Measurements from ENCODE around the gene SEMA5A.

Gene SEMA5A

DNA sequence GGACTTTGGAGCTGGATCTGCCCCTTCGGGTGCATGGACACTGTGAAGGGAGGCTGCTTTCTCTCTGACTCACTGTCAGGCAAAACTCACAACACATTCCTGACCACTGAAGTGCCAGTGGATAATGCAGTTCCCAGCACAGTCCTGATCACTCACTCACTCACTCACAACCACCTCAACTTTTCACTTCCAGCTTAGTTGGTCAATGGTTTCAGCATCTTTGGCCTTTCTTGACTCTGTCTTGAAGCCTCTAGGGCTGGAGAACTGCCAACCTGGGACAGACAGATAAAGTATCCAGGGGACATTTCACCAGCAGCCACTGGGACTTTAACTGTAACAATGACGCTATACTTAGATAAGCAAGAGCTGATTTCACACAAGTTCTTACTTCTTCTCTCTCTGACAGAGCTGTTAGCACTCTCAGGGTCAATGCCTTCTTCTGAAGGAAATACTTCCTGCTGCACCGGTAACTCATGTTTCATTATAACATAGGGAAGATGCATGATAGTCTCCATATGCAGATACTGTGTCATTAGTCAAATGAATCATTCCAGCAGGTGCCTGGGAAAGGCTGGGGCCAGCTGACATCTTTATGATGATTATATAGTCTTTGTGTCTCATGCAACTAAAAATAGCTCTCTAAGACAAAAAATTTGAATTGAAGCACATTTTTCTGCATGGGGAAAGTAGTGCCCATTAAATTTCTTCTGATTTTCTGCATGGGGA, 499.0 kb downstream of the SEMA5A start:
- TF ChIP-seq, protein P1, sequence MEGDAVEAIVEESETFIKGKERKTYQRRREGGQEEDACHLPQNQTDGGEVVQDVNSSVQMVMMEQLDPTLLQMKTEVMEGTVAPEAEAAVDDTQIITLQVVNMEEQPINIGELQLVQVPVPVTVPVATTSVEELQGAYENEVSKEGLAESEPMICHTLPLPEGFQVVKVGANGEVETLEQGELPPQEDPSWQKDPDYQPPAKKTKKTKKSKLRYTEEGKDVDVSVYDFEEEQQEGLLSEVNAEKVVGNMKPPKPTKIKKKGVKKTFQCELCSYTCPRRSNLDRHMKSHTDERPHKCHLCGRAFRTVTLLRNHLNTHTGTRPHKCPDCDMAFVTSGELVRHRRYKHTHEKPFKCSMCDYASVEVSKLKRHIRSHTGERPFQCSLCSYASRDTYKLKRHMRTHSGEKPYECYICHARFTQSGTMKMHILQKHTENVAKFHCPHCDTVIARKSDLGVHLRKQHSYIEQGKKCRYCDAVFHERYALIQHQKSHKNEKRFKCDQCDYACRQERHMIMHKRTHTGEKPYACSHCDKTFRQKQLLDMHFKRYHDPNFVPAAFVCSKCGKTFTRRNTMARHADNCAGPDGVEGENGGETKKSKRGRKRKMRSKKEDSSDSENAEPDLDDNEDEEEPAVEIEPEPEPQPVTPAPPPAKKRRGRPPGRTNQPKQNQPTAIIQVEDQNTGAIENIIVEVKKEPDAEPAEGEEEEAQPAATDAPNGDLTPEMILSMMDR (IDR thresholded peaks at IDR 0.05) = no peak
- Histone ChIP-seq H3K27ac (no peak overlapping the region), H3K36me3 (ENCODE audit: control insufficient read depth, insufficient read depth, low read length) (no peaks in the 10 kb centered on the region)

DNA sequence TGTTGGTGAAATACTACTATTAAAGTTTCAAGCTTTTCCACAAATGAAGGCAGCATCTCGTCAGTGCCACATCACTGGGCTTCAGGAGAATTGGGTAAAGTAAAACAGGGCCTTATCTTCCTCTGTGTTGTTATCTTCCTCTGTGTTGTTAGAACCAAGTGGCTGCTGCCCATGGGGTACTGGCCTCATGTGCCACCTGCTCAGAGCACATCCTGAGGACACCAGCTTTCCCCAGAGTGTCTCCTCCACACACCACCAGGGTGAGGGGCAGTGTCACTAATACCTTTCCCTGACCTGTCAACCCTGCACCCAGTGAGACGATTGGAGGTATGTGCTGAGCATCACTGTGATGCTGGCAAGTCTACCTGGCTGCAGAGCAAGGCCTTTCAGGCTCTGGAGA, 499.9 kb downstream of the SEMA5A start:
- TF ChIP-seq, protein P1 (IDR thresholded peaks at IDR 0.05) = no peak
- Histone ChIP-seq H3K36me3 (ENCODE audit: control insufficient read depth, insufficient read depth, low read length) (no peaks in the 10 kb centered on the region), H3K27ac (no peak overlapping the region)

More for the DNA sequence above, 499.0 kb downstream of the SEMA5A start:
- H3K27me3 ChIP-seq (ENCODE audit: control insufficient read depth, insufficient read depth, low read length) = no peaks in the 10 kb centered on the region
- no peak overlapping the region for H2AFZ ChIP-seq
- no peaks in the 10 kb centered on the region for H3K79me2 ChIP-seq
- no peak overlapping the region for H3K4me2 ChIP-seq (ENCODE audit: low read length)
- no peaks in the 10 kb centered on the region for H3K4me1 ChIP-seq
- H3K9ac ChIP-seq = no peak overlapping the region
- no peak overlapping the region for H3K4me3 ChIP-seq (ENCODE audit: low read depth, low read length)
- no peaks in the 10 kb centered on the region for H3K9me3 ChIP-seq (ENCODE audit: control insufficient read depth, low read length)

DNA sequence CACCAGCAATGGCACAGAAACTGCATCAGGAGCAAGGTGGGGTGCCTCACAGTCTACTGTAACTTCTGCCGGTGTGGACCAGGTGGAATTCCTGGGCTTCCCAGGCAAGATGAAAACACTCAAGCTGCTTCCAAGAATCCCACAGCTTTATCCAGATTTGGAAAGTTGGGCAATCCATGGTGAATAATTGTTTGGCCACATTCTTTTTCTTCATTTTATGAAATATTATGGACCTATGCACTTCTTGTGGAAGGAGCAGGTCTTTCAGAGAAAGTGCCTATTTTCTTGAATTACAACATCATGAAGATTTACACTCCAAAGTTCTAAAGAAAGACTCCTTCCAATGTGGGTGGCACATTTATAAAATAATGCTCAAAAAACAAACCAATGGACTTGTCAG, 503.6 kb downstream of the SEMA5A start:
- H2AFZ ChIP-seq = no peak overlapping the region
- no peak overlapping the region for H3K4me3 ChIP-seq (ENCODE audit: low read depth, low read length)
- TF ChIP-seq, protein P1 (IDR thresholded peaks at IDR 0.05) = no peak
- H3K36me3 ChIP-seq (ENCODE audit: control insufficient read depth, insufficient read depth, low read length) = no peaks in the 10 kb centered on the region
- no peaks in the 10 kb centered on the region for H3K9me3 ChIP-seq (ENCODE audit: control insufficient read depth, low read length)
- no peaks in the 10 kb centered on the region for H3K4me1 ChIP-seq
- no peaks in the 10 kb centered on the region for H3K79me2 ChIP-seq
- H3K27me3 ChIP-seq (ENCODE audit: control insufficient read depth, insufficient read depth, low read length) = no peaks in the 10 kb centered on the region
- H3K4me2 ChIP-seq (ENCODE audit: low read length) = no peak overlapping the region
- H3K9ac ChIP-seq = no peak overlapping the region
- H3K27ac ChIP-seq = no peak overlapping the region

More for the DNA sequence above, 499.9 kb downstream of the SEMA5A start:
- H3K4me1 ChIP-seq = no peaks in the 10 kb centered on the region
- no peaks in the 10 kb centered on the region for H3K9me3 ChIP-seq (ENCODE audit: control insufficient read depth, low read length)
- H3K4me2 ChIP-seq (ENCODE audit: low read length) = no peak overlapping the region
- no peak overlapping the region for H2AFZ ChIP-seq
- no peaks in the 10 kb centered on the region for H3K27me3 ChIP-seq (ENCODE audit: control insufficient read depth, insufficient read depth, low read length)
- H3K9ac ChIP-seq = no peak overlapping the region
- H3K4me3 ChIP-seq (ENCODE audit: low read depth, low read length) = no peak overlapping the region
- no peaks in the 10 kb centered on the region for H3K79me2 ChIP-seq

DNA sequence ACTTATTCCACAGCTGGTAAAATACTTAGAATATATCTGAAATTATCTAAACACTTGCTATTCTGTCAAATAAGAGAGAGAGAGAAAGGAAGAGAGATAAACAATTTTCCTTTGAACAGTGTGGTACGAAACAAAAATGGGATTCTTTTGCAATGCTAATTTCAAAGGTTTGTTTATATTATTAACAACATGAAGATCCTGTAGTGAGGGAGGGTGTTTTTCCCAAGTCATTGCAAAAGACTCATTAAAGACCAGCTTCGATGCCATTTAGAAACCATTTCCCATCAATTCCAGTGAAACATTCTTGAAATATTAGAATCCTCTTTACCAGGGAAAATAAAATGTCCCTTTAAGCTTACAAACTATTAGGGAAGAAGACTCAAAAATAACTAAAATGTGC, 505.4 kb downstream of the SEMA5A start:
- no peak overlapping the region for H3K4me3 ChIP-seq (ENCODE audit: low read depth, low read length)
- H3K79me2 ChIP-seq = no peaks in the 10 kb centered on the region
- H3K27me3 ChIP-seq (ENCODE audit: control insufficient read depth, insufficient read depth, low read length) = no peaks in the 10 kb centered on the region
- no peak overlapping the region for H3K27ac ChIP-seq
- no peak overlapping the region for H3K4me2 ChIP-seq (ENCODE audit: low read length)
- H3K9me3 ChIP-seq (ENCODE audit: control insufficient read depth, low read length) = no peaks in the 10 kb centered on the region
- no peak overlapping the region for H2AFZ ChIP-seq
- no peaks in the 10 kb centered on the region for H3K36me3 ChIP-seq (ENCODE audit: control insufficient read depth, insufficient read depth, low read length)
- H3K9ac ChIP-seq = no peak overlapping the region
- no peaks in the 10 kb centered on the region for H3K4me1 ChIP-seq
- TF ChIP-seq, protein P1 (IDR thresholded peaks at IDR 0.05) = no peak

DNA sequence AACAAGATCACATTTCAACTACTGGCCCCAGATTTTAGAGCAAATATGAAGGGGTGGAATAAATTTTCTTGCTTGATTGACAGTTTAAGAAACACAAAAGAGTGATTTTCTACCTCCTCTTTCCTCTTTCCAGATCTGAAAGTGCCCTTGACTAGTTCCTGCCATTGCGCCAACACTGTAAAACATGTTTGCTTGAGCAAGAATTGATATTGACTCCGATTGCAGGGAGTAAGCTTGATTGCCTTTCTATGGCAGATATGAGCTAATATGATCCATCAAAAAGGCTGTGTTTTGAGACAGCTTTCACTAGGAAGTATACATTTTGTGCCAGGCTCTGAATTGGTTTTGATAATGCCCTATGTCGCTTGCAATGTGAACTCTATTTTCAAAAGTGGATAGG, 508.8 kb downstream of the SEMA5A start:
- Histone ChIP-seq H3K9me3 (ENCODE audit: control insufficient read depth, low read length) (no peaks in the 10 kb centered on the region), H3K4me1 (no peaks in the 10 kb centered on the region), H2AFZ (no peak overlapping the region), H3K4me3 (ENCODE audit: low read depth, low read length) (no peak overlapping the region), H3K9ac (no peak overlapping the region), H3K27me3 (ENCODE audit: control insufficient read depth, insufficient read depth, low read length) (no peaks in the 10 kb centered on the region), H3K36me3 (ENCODE audit: control insufficient read depth, insufficient read depth, low read length) (no peaks in the 10 kb centered on the region), H3K27ac (no peak overlapping the region), H3K4me2 (ENCODE audit: low read length) (no peak overlapping the region), H3K79me2 (no peaks in the 10 kb centered on the region)
- TF ChIP-seq, protein P1 (IDR thresholded peaks at IDR 0.05) = no peak
